GM18870 (cell line): ENCODE measurements around the gene EPHB1.
A peak's percentile ranks its signal among the peaks of the same experiment; 100 is the strongest.

Experiments
- ATAC-seq: cut with Tn5 transposase; IDR thresholded peaks from one replicate; pipeline ENCODE4 v1.9.1; 2021; ENCODE audit warnings: moderate library complexity; ENCODE audit not compliant: unreplicated experiment

EPHB1 gene

GRCh38 chr3:134846911-134847317, 51.9 kb downstream of the EPHB1 start:
- ATAC-seq = no peak

- no peak for ATAC-seq
These were observed 52.3 kb downstream of the EPHB1 start for GRCh38 chr3:134847349-134847748.

GRCh38 chr3:134849561-134849960, 54.5 kb downstream of the EPHB1 start:
- ATAC-seq = no peak

GRCh38 chr3:134850761-134851160, 55.7 kb downstream of the EPHB1 start:
- ATAC-seq = no peak

- ATAC-seq = no peak
These were observed 57.1 kb downstream of the EPHB1 start for GRCh38 chr3:134852132-134852531.

GRCh38 chr3:134852893-134853351, 57.9 kb downstream of the EPHB1 start:
- peak; percentile 95 for ATAC-seq

GRCh38 chr3:134854254-134854653, 59.2 kb downstream of the EPHB1 start:
- ATAC-seq = no peak

- ATAC-seq = no peak
These were observed 62.3 kb downstream of the EPHB1 start for GRCh38 chr3:134857356-134857755.

- ATAC-seq = no peak
These were observed 62.8 kb downstream of the EPHB1 start for GRCh38 chr3:134857776-134858362.

GRCh38 chr3:134858441-134859035, 63.5 kb downstream of the EPHB1 start:
- no peak for ATAC-seq

- no peak for ATAC-seq
These were observed 64.3 kb downstream of the EPHB1 start for GRCh38 chr3:134859341-134859740.

GRCh38 chr3:134860141-134860540, 65.1 kb downstream of the EPHB1 start:
- ATAC-seq = no peak

GRCh38 chr3:134863915-134864314, 68.9 kb downstream of the EPHB1 start:
- no peak for ATAC-seq

- no peak for ATAC-seq
These were observed 69.6 kb downstream of the EPHB1 start for GRCh38 chr3:134864636-134865035.

- no peak for ATAC-seq
These were observed 72.2 kb downstream of the EPHB1 start for GRCh38 chr3:134867277-134867676.

GRCh38 chr3:134869153-134869726, 74.2 kb downstream of the EPHB1 start:
- no peak for ATAC-seq

- ATAC-seq = no peak
These were observed 76.8 kb downstream of the EPHB1 start for GRCh38 chr3:134871818-134872217.

GRCh38 chr3:134872440-134873388, 77.7 kb downstream of the EPHB1 start:
- ATAC-seq = no peak

GRCh38 chr3:134873789-134874188, 78.7 kb downstream of the EPHB1 start:
- ATAC-seq = no peak

GRCh38 chr3:134874737-134875413, 79.8 kb downstream of the EPHB1 start:
- no peak for ATAC-seq

GRCh38 chr3:134876836-134877235, 81.8 kb downstream of the EPHB1 start:
- no peak for ATAC-seq
